Embryonic facial prominence (tissue), 1 donor: ENCODE measurements around the gene CHP1.
A peak's percentile ranks its signal among the peaks of the same experiment; 100 is the strongest.
"Not testable (repeated sequence)": the region's sequence is repeated elsewhere in the genome, so short reads cannot be mapped to it uniquely, and the experiment has no call there.

Source experiments
- DNase-seq: peaks from one replicate; pipeline ENCODE4 v3.0.0-alpha.2; 2016; ENCODE audit errors: extremely low spot score

Gene CHP1

DNA sequence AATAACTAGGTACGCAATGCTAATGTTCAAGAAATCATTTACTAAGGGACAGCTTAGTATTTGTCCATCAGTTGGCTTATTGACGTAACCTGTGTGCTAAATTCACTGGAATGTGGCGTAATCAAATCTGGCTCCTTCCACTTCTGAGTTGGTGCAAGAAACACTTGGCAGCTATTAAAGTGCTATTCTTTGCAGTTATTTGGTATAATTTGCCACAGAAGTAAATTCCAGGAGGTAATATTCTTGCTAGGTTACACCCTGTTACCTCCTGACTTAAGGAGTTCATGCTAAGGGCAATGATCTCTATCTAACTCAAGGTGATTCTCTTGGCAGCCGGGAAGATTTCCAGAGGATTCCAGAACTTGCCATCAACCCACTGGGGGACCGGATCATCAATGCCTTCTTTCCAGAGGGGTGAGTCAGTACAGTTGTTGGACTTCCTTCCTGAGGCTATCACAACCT, 25.5 kb downstream of the CHP1 start:
- DNase-seq: no peak

DNA sequence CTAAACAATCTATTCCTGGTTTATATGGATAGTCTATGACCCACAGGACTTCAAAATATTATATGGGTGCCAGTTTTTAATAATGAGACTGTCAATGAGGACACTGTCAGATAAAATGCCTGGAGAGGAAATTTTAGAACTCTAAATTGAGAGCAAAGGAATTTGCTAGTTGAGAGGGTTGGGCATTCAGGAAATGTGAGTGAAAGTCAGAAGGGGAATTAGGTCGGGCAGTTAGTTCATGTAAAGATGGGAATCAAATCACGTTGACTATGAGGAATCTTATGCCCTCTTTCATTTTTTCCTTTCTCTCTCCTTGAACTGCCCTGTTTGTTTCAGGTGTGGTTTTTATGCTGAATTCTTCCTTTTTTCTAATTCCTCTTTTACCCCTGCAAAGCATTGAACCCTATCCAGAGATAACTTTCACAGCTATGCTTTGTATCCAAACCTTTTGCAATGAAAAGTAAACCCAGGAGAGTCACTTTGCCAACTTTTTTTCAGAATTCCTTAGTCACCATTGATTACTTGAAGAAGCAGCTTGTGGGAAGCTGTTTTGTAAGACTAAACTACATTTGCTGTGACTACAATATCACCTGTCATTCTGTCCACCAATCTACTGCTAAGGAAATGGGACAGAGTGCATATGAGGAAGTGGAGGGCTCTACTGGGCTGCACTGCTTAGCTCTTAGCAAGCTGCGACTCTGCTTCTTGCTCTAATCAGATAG, 27.8 kb downstream of the CHP1 start:
- no peak for DNase-seq

DNA sequence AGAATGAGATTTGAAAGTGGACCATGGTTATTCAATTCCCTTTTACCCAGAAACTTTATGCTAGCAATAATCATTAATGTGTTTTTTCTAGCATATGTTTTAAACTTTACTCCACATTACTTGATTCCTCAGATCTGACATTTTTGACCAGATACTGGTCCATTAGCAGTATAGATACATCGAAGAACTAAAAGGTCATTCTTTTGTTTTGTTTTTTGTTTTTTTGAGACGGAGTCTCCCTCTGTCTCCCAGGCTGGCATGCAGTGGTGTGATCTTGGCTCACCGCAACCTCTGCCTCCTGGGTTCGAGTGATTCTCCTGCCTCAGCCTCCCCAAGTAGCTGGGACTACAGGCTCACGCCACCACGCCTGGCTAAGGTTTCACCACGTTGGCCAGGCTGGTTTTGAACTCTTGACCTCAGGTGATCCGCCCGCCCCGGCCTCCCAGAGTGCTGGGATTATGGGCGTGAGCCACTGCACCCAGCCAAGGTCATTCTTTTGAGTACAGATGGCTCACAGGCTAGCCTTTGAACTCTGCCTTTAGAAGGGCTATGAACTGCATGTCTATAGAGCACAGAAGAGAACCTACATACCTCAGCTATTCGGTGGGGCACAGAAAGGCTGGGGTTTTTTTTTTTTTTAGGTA, 28.6 kb downstream of the CHP1 start:
- no peak for DNase-seq

- not testable (repeated sequence) for DNase-seq
Measured at GRCh38 chr15:41260924-41261323, 29.9 kb downstream of the CHP1 start.

DNA sequence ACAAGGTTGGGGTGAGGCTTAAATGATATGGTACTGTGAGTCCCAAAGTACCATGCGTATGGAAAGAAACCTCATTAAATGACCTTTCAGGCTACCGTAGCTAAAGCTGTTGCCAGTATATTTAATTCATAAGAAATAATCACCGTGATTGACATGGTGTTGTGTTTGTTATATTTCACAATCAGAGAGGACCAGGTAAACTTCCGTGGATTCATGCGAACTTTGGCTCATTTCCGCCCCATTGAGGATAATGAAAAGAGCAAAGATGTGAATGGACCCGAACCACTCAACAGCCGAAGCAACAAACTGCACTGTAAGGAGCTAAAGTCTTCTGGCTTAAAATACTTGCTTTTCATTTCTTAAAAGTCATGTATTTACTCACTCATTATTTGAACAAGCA, 31.5 kb downstream of the CHP1 start:
- no peak for DNase-seq

DNA sequence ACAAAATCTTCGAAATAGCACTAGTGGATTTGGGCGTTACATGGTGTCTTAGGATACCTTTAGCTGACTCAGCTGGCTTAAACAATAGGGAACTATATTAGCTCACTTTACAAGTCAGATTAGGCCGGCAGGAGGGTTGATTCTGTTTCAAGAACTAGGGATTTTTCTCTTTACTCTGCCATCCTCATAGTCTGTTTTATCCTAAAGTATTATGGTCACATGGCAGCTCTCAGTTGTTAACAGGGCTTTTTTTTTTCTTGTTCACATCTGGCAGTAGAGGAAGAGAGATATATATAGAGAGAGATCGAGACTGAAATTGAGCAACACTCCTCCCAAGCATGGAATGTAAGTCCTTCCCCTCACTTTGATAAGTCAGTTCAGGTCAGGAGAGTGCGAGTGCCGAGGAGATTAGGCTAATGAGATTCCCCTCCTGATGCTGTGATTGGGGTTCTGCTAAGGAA, 32.9 kb downstream of the CHP1 start:
- no peak for DNase-seq

GRCh38 chr15:41269887-41270286, 38.8 kb downstream of the CHP1 start:
- DNase-seq: no peak

DNA sequence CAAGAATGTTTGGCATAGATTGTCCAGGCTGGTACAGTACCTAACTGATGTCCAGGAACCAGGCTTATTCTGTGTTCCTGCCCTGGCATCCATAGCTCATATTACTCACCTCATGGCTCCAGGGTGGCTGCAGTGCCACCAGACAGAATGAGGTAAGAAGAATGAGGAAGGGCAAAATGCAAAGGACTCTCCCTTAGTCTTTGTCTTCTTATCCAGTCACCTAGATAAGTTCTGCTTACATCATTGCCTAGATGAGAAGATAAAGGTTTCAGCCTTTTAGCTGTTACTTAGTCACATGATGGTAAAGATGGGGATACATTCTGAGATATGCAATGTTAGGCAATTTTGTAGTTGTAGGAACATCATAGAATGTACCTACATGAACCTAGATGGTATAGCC, 45.8 kb downstream of the CHP1 start:
- no peak for DNase-seq

GRCh38 chr15:41278319-41278718, 47.3 kb downstream of the CHP1 start:
- DNase-seq: no peak

DNA sequence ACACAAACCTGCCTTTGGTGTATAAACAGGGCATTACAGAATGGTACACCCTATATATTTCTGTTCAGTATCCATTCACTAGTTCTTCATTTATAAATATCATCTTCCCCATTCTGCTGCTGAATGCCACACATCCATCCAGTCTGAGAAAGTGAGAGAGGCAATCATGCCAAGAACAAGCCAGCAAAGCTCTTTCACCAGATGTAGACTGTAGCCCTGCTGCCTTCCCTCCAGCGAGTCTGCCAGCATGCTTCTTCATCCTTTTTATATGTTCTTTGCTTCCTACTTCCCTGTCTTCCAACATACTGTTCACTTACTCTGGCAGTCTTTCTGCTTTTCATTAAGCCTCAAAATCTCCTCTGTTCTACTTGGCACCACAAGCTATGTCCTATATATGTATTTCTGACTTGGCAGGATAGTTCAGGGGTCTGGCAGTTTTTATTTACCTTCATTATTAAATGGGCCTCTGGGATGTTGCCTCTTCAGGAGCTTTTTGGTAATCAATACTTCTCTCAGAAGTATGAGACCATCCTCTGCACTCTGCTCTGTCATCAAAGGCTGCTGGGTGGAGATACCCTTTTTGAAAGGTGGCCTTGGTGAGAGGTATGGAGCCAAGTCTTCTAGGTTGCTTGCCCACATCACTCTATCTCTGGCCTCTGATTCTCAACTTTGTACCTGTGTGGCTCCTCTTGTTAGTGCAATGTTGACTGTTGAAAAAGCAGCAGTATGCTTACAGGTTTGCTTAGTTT, 48.6 kb downstream of the CHP1 start:
- DNase-seq: no peak

GRCh38 chr15:41281236-41281635, 50.2 kb downstream of the CHP1 start:
- no peak for DNase-seq

- DNase-seq: not testable (repeated sequence)
Measured at GRCh38 chr15:41282436-41282835, 51.4 kb downstream of the CHP1 start.

DNA sequence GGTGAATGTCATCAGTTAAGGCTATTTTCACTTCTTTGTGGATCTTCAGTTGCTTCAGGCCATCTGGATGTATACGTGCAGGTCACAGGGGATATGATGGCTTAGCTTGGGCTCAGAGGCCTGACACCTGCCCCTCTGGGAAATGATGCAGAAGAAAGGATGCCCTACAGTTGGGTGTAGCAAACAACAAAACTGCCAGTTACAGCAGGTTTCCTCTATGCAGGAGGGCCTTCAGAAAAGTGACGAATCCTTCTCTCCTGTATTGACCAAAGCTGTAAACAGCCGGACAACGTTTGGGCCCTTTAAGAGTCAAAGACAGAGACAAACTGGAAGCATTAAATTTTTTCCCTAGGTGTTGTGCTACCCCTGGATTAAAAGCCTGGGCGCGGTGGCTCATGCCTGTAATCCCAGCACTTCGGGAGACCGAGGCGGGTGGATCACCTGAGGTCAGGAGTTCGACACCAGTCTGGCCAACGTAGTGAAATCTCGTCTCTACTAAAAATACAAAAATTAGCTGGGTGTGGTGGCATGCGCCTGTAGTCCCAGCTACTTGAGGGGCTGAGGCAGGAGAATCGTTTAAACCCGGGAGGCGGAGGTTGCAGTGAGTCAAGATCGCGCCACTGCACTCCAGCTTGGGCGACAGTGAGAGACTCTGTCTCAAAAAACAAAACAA, 52.0 kb downstream of the CHP1 start:
- DNase-seq: not testable (repeated sequence)

DNA sequence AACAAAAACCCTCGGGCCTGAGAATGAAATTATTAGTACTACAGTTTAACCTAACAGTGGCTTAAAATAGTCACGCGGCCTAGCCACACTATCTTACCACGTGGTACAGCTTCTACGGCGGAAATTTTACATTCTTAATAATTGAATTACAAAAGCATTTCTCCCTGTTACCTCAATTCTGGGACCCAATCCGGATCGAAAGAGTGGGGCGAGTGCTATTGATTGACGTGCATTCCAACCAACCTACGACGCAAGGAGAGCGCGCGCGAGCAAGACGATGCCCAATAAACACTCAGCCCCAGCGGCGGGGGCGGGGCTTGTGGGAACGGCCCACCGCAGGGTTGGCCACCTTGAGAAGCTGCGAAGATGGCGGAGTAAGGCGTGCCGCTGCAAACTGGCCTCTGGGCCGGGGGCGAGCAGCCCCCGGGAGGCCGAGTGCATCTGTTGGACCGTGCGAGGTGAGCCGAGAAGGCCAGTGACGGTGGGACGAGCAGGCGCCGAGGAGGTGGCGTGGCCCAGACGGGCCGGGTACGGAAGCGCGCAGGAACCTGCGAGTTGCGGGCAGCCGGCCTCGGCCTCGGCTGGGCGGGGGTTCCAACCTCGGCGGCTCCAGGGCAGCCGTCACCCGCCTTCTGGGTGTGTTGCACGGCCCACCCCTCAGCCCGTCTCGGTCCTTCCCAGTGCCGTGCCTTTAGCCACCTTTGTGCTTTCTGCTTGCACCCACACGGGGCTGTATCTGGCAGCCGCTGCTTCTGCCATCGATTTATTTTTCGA, 52.8 kb downstream of the CHP1 start:
- peak; percentile 98 for DNase-seq

GRCh38 chr15:41284427-41285177, 53.5 kb downstream of the CHP1 start:
- DNase-seq: no peak

GRCh38 chr15:41285285-41285684, 54.2 kb downstream of the CHP1 start:
- DNase-seq: no peak

DNA sequence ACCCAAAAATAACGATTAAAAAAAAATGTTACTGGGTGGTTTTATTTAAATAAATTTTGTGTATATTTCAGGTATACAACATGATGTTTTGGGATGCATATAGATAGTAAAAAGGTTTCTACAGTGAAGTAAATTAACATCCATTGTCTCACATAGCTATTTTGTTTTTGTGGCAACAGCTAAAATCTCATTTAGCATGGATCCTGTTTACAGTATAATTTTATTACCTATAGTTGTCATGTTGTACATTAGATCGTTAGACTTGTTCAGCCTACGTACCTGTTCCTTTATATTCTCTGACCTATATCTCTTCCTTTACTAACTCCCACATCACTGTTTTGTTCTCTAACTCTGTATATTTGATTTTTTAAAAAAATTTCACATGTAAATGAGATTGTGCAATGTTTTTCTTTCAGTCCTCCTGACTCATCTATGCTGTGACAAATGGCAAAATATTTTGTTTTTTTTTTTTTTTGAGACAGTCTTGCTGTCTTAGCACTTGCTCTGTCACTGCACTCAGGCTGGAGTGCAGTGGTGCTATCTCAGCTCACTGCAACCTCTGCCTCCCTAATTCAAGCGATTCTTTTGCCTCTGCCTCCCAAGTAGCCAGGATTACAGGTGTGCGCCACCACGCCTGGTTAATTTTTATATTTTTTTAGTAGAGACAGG, 55.7 kb downstream of the CHP1 start:
- DNase-seq: no peak

DNA sequence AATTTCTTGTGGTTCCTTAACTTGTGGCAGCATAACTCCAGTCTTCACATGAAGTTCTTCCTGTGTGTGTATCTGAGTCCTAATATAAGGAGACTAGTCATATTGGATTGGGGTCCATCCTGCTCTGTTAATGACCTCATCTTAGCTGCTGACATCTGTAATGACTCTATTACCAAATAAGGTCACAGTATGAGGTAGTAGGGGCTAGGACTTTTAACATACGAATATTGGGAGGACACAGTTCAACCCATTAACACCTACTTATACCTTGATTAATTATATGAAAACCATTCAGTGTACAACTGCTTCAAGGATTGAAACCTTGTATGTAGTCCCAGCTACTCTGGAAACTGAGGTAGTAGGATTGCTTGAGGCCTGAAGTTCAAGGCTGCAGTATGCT, 57.4 kb downstream of the CHP1 start:
- DNase-seq: no peak

GRCh38 chr15:41289953-41290352, 58.9 kb downstream of the CHP1 start:
- DNase-seq: no peak

GRCh38 chr15:41291065-41291631, 60.1 kb downstream of the CHP1 start:
- no peak for DNase-seq
